ENCODE data around the gene FAM180B.

FAM180B gene

DNA sequence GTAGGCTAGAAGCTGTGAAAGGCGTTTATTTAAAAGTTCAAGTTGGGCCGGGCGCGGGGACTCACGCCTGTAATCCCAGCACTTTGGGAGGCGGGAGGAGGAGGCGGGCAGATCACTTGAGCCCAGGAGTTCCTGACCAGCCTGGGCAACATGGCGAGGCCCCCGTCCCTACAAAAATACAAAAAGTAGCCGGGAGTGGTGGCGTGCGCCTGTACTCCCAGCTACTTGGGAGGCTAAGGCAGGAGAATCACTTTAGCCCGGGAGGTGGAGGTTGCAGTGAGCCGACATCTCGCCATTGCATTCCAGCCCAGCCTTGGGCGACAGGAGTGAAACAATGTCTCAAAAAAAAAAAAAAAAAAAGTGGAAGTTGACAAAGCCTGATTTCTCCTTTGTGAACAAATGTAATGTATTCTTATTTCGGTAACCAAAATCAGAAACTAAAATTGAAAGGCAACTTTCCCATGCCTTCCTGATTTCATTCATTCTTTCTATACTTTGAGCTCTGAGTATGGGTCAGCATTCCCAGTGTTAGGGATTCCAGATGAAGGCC, 20.3 kb upstream of the FAM180B start:
- DNase-seq = no peak

- DNase-seq = no peak
Measured at GRCh38 chr11:47569646-47570045, 16.8 kb upstream of the FAM180B start.

- no peak for DNase-seq
Measured at GRCh38 chr11:47570651-47571356, 15.7 kb upstream of the FAM180B start.

DNA sequence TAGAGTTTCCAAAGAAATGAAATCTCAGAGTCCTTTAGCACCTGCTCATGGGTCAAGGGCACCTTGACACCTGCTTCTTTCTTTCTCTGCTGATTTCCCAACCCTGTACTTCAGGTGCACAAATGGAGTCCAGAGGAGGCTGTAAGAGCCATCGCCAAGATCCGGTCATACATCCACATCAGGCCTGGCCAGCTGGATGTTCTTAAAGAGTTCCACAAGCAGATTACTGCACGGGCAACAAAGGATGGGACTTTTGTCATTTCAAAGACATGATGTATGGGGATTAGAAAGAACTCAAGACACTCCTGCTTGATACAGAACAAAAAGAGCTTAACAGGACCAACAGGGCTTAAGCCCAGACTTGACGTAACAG, 15.1 kb upstream of the FAM180B start:
- no peak for DNase-seq

- DNase-seq = no peak
Measured at GRCh38 chr11:47571895-47572294, 14.6 kb upstream of the FAM180B start.

- peak in 3 of 58 donors; percentile 45 to 55 (median 47) for DNase-seq
Measured at GRCh38 chr11:47572715-47573255, 13.7 kb upstream of the FAM180B start.

DNA sequence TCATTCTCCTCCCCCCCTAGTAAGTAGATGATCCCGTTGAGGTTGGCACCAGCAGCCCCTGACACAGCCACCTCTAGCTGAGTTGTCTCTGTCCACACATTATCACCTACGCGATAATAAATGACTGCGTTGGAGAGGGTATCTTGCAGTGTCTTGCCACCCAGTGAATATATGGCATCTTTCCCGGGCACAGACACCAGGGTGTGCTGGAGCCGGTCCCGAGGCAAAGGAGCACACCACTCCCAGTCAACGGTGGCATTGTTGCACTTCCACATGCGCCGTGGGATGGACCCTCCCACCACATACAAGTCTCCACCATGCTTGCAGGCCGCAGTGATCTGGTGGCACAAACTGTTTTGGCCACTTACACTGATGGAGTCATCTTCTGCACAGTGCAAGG, 13.2 kb upstream of the FAM180B start:
- peak in 22 of 58 donors; percentile 21 to 73 (median 47) for DNase-seq

DNA sequence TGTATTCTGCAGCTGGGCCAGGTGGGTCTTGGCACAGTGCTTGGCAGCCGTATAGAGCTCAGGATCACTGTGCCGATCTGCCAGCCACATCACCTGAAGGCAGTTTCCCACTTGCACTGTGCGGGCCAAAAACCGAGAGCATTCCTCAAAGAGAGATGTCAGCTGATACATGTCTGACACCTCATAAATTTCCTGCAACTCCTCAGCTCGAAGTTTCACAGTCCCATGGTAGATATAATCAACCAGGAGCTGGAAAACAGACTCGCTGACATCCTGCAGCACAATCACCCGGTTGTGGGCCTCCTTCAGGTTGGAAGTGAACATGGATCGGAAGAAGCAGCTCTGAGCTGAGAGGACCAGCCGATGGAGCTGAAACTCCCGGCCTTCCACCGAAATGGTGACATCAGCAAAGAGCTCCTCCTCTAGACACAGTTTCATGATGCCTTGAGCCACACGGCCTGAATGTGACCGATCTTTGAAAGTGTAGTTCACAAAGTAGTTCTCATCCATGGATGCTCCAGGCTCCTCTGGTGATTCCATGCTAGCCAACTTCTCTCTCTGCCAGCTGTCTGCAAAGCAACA, 8.9 kb upstream of the FAM180B start:
- DNase-seq = peak in 2 of 58 donors; percentile 13 to 25

DNA sequence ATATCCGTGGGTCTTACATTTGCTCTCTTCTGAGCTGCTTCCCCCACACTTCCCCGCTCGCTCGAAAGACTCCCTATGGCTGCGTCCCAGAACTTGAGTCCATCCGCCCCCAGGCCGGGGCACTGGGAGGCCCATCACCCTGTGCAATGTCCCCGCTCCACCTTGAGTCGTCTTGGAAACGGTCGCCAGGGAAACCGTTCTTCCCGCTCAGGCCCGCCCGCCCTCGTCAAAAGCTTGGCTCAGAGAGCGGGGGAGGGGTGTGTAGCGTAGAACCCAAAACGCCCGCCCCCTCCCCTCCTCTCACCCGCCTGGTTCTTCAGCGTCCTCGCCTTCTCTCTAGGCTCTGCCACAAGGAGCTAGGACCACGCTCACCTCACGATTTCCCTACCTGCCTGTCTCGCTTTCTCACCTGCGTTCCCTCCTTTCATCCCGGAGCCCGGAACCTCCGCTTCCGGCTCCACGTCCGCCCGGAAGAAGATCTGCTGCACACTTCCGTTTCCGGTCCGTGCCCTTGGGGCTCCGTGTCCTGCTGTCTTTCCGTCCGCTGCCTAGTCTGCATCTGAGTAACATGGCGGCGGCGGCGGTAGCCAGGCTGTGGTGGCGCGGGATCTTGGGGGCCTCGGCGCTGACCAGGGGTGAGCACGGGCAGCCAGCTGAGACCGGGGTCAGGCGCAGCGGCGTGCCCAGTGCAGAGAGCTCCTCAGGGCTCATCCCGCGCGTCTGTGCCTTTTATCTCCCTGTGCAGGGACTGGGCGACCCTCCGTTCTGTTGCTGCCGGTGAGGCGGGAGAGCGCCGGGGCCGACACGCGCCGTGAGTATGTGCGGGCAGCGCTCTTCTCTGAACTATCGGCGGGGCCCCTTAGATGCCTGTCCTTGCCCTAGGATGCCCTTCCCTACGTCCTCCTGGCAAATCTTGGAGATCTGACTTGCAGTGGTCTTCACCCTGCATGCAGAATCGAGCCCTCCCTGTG, 7.7 kb upstream of the FAM180B start, which contains the start of the genes KBTBD4 and NDUFS3:
TSS of gene KBTBD4 (minus strand) at position 447 of the 971 bp plus-strand sequence. CDS start at position 428, 19 bp downstream.
TSS of gene NDUFS3 (plus strand) at position 551 of the 971 bp plus-strand sequence. CDS start at position 569, 18 bp downstream.
- peak in 57 of 58 donors; percentile 57 to 95 (median 88) for DNase-seq

DNA sequence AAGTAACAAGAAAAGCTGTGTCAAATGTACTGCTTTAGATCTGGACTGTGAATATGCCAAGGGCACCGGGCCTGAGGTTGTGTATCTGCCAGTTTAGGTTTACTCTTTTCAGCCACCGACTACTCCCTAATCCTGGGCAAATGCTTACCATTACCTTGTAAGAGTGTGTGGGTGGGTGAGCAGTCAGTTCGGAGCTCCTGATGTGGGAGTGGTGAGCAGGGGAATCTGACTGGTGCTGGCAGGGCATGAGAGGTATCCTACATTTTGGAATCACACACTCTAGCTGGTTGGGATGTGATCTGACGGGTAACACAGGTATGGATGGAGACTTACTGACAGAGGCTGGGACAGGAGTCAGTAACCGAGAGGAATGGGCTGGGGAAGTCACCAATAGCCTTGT, 2.6 kb upstream of the FAM180B start:
- no peak for DNase-seq

DNA sequence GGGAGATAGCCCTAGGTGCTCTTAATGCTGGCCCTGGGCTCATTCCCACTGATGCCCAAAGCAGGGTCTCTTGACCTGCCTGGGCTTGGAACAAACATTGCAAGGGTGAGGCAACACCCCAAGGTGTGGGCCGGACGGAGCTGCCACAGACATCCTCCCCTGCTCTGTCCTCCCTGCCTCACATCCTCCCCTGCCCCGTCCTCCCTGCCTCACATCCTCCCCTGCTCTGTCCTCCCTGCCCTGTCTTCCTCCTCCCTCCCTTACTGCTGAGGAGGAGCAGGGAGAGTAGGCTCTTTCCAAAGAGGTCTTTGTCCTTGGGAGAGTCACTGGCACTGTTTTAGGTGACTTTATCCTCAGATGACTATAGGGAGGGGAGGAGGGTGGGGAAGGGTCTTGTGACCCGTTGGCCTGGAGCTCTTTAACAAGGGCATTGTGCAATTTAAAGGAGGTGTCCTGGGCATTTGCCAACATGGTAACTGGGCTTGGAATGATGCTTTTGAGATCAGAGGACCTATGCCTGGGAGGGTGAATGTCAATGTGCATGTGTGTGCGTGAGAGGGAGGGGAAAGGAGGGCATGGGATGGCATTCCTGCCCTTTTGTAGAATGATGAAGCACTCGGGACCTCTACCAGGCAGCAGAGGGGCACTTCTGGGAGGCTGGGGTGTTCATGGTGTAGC, 700 bp downstream of the FAM180B start:
- peak in 1 of 58 donors; percentile 51 for DNase-seq

DNA sequence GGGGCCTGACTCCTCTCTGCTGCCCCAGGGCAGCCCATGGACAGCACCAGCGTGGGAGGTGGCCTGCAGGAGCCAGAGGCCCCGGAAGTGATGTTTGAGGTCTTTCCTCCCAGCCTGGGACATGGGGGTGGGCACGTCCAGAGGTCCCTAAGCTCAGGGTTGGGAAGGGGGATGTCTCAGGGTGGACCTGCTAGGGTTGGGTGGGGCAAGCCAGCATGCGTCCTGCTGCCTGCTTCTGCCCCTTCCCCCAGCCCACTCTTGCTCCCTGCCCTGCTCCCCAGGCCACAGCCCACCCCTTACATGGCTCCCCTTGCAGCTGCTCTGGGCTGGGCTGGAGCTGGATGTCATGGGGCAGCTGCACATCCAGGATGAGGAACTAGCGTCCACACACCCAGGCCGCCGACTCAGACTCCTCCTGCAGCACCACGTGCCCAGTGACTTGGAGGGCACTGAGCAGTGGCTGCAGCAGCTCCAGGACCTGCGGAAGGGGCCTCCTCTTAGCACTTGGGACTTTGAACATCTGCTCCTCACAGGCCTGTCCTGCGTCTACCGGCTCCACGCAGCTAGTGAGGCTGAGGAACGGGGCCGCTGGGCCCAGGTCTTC, 1.3 kb downstream of the FAM180B start:
- DNase-seq = peak in 19 of 58 donors; percentile 23 to 55 (median 38)

GRCh38 chr11:47589118-47589517, 2.6 kb downstream of the FAM180B start:
- no peak for DNase-seq

GRCh38 chr11:47589584-47589976, 3.1 kb downstream of the FAM180B start:
- no peak for DNase-seq

DNA sequence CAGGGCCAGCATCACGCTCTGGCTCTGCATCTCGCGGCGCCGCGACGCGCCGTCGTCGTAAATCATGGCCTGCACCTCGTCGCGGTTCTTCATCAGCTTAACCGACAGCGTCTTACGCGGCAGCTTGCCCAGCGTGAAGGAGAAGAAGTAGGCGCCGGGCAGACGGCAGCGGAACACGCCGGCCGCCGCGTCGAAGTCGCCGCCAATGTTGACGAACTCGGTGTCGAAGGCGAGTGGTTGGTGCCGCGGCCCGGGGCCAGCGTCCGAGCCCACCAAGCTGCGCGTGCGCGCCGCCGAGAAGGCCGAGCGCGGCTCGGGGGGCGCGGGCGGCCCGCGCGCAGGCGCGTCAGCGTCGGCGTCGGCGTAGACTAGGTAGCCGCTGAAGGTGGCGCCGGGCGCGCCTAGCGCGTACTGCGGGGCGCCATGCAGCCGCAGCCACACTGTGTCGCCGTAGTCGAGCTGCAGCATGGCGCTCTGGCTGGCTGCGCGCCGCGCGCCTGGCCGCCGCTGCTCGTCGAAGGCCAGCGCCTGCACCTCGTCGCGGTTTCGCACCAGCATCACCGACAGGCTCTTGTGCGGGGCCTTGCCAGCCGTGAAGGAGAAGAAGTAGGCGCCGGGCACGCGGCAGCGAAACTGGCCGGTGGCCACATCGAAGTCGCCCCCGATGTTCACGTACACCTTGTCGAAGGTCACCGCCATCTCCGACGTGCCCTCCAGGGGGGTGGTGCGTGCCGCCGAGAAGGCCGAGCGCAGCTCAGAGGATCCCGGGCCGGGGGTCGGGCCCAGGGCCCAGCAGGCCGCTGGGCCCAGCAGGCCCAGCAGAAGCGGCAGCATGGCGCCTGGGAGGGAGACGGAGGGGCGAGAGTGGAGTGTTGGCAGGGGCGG, 3.7 kb downstream of the FAM180B start:
- no peak for DNase-seq

- DNase-seq = no peak
Measured at GRCh38 chr11:47591764-47592163, 5.3 kb downstream of the FAM180B start.

DNA sequence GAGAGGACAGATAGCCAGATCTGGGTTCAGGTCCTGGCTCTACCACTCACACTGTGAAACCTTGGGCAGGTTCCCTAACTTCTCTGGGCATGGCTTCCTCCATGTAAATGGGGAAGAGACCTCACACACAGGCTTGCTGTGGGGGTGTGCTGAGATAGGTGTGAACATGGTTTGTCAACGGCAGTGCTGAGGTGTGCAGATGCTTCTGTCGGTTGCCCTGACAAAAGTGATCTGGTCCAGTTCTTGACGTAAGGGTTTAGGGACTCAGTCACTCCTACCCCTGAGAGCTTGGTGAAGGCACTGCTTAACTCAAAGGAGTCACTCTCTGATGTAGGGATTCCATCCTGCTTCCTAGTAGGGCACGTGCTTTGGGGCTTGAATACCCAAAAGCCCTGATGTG, 5.8 kb downstream of the FAM180B start:
- DNase-seq = peak in 1 of 58 donors; percentile 48

GRCh38 chr11:47592970-47593369, 6.5 kb downstream of the FAM180B start:
- DNase-seq = no peak

GRCh38 chr11:47593492-47593933, 7.0 kb downstream of the FAM180B start:
- DNase-seq = peak in 1 of 58 donors; percentile 17
